Measurements from ENCODE around the gene ING5.

Gene ING5

DNA sequence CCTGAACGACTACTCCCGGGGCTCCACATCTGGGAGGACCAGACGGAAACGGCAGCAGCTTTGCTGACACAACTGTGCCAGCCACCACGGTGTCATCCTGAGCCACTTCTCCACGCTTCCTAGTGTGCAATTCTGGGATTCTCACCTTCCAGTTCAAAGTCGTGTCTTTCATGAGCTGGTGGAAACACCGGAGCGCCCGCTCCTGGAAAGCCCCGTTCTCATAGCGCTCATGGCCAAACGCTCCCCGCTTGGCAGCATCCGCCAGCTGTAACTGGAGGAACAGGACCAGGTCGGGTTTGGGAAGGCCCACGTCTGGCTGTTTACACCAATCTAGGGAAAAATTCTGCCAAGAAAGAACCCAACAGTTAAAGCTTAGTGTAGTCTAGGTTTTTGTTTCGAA lies 23.5 kb upstream of the ING5 start:
- H3K36me3 ChIP-seq (ENCODE audit: low read depth): peaks cover 68% of the 10 kb centered on the region

DNA sequence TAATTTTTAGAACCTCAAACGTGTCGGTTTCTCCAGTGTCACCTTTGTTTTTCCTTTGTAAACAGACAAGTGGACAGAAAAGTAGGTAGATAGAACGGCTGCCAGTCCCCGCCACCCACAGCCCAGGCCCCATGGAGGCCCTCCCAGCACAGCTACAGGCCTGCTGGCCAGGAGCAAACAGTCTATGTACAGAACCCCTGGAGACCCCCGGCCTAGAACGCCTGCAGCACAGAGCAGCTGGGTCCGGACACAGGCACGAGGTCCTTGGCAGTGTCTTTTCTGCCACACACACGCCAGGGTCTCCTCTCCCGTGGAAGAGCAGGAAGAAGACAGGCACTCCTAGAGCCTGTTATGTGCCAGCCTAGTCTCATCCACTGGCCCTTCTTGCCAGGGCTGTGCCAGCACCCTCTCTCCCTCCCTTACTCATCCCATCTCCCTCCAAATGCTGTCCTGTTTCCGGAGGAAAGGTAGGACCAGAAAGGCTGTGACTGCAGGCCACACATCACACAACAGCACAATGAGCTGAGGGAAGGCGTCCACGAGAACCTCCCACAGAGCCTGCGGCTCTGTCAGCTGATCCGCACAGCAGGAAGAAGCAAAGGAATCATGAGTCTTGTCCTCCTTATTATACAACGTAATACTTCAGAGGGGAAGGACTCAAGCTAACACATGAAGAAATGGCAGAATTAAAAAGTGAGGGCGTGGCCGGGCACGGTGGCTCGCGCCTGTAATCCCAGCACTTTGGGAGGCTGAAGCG lies 22.9 kb upstream of the ING5 start:
- Histone ChIP-seq H3K9me3 (ENCODE audit: severe bottlenecking) (no peaks in the 10 kb centered on the region), H3K27me3 (ENCODE audit: insufficient read depth, poor library complexity, severe bottlenecking) (no peaks in the 10 kb centered on the region), H3K36me3 (ENCODE audit: low read depth) (peaks cover 74% of the 10 kb centered on the region), H3K4me1 (ENCODE audit: insufficient read depth, poor library complexity, severe bottlenecking) (peaks cover 4% of the 10 kb centered on the region), H3K4me3 (ENCODE audit: severe bottlenecking) (no peak overlapping the region), H3K27ac (ENCODE audit: poor library complexity, severe bottlenecking) (no peak overlapping the region)
- DNase-seq (ENCODE audit: low spot score) (no peak), ATAC-seq (ENCODE audit: low read depth) (no peak)
- TF ChIP-seq, protein P1, sequence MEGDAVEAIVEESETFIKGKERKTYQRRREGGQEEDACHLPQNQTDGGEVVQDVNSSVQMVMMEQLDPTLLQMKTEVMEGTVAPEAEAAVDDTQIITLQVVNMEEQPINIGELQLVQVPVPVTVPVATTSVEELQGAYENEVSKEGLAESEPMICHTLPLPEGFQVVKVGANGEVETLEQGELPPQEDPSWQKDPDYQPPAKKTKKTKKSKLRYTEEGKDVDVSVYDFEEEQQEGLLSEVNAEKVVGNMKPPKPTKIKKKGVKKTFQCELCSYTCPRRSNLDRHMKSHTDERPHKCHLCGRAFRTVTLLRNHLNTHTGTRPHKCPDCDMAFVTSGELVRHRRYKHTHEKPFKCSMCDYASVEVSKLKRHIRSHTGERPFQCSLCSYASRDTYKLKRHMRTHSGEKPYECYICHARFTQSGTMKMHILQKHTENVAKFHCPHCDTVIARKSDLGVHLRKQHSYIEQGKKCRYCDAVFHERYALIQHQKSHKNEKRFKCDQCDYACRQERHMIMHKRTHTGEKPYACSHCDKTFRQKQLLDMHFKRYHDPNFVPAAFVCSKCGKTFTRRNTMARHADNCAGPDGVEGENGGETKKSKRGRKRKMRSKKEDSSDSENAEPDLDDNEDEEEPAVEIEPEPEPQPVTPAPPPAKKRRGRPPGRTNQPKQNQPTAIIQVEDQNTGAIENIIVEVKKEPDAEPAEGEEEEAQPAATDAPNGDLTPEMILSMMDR (IDR thresholded peaks at IDR 0.05; ENCODE audit: poor library complexity, severe bottlenecking): no peak

More for the DNA sequence above, 23.5 kb upstream of the ING5 start:
- no peak overlapping the region for H3K27ac ChIP-seq (ENCODE audit: poor library complexity, severe bottlenecking)
- no peak for ATAC-seq (ENCODE audit: low read depth)
- H3K27me3 ChIP-seq (ENCODE audit: insufficient read depth, poor library complexity, severe bottlenecking): no peaks in the 10 kb centered on the region
- no peaks in the 10 kb centered on the region for H3K9me3 ChIP-seq (ENCODE audit: severe bottlenecking)
- DNase-seq (ENCODE audit: low spot score): no peak
- H3K4me1 ChIP-seq (ENCODE audit: insufficient read depth, poor library complexity, severe bottlenecking): peaks cover 4% of the 10 kb centered on the region
- TF ChIP-seq, protein P1 (IDR thresholded peaks at IDR 0.05; ENCODE audit: poor library complexity, severe bottlenecking): no peak
- no peak overlapping the region for H3K4me3 ChIP-seq (ENCODE audit: severe bottlenecking)

DNA sequence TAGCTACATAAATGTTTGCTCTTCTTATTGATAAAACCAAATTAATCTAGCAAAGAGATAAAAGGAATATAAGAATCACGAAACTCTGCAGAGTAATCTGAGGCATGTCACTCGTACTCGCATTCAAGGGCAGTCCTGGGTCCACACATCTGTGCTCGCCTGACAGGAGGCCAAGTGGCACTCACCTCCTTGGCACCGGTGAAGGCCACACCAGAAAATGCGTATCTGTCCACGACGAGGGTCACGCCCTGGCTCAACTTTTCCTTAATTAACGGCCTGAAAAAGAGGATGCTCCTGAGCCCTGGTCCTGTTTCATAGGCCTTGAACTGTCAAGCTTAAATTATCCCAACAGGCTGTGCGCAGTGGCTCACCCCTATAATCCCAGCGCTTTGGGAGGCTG lies 21.8 kb upstream of the ING5 start:
- Histone ChIP-seq H3K9me3 (ENCODE audit: severe bottlenecking) (no peaks in the 10 kb centered on the region), H3K4me1 (ENCODE audit: insufficient read depth, poor library complexity, severe bottlenecking) (peaks cover 4% of the 10 kb centered on the region), H3K27me3 (ENCODE audit: insufficient read depth, poor library complexity, severe bottlenecking) (no peaks in the 10 kb centered on the region), H3K4me3 (ENCODE audit: severe bottlenecking) (no peak overlapping the region), H3K36me3 (ENCODE audit: low read depth) (peaks cover 85% of the 10 kb centered on the region), H3K27ac (ENCODE audit: poor library complexity, severe bottlenecking) (no peak overlapping the region)
- TF ChIP-seq, protein P1 (IDR thresholded peaks at IDR 0.05; ENCODE audit: poor library complexity, severe bottlenecking): no peak
- no peak for ATAC-seq (ENCODE audit: low read depth)
- no peak for DNase-seq (ENCODE audit: low spot score)

DNA sequence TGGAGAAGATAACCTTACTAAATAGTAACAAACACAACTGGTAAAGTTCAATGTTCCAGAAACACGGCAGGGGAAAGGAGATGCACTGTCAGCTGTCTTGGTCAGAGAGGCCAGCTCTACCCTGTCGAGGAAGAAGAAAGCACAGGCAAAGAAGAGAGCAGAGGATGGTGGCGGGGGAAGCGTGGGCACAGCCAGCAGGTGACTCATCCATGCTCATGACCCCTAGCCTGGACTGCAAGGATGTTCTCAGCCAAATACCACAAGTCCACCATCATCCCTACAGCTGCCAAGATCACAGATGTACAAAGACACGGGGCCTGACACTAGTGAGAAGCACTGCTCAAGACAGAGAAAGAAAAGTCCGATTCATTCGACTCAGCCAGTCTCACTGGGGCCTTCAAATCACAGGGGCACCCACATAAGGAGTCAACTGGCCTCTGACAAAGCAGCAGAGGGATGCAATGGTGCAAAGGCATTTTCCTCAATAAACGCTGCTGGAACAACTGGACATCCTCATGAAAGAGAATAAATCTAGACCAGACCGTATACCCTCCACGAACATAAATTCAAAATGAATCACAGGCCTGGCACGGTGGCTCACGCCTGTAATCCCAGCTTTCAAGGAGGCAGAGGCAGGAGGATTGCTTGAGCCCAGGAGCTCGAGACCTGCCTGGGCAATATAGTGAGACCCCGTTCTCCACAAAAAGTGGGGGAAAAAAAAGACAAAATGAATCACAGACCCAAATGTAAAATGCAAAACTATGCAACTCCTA lies 20.8 kb upstream of the ING5 start:
- Histone ChIP-seq H3K36me3 (ENCODE audit: low read depth) (peaks cover 92% of the 10 kb centered on the region), H3K4me1 (ENCODE audit: insufficient read depth, poor library complexity, severe bottlenecking) (peaks cover 4% of the 10 kb centered on the region), H3K4me3 (ENCODE audit: severe bottlenecking) (no peak overlapping the region), H3K27me3 (ENCODE audit: insufficient read depth, poor library complexity, severe bottlenecking) (no peaks in the 10 kb centered on the region), H3K27ac (ENCODE audit: poor library complexity, severe bottlenecking) (no peak overlapping the region), H3K9me3 (ENCODE audit: severe bottlenecking) (no peaks in the 10 kb centered on the region)
- DNase-seq (ENCODE audit: low spot score): no peak
- TF ChIP-seq, protein P1 (IDR thresholded peaks at IDR 0.05; ENCODE audit: poor library complexity, severe bottlenecking): no peak
- peak; percentile 65 for ATAC-seq (ENCODE audit: low read depth)

DNA sequence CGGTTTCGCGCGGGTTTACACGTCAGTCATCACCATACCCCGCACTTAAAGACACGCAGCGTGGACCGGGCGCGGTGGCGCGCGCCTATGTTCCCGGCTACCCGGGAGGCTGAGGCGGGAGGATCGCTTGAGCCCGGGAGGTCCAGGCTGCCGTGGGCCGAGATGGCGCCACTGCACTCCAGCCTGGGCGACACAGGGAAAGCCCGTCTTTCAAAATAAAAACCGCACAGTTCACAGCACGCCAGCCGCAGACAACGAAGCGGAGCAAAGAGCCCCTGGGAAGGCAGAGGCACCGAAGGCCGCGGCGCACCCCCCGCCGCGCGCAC lies 15.6 kb upstream of the ING5 start:
- Histone ChIP-seq H3K4me3 (ENCODE audit: severe bottlenecking) (peak overlapping the region; percentile 86), H3K27me3 (ENCODE audit: insufficient read depth, poor library complexity, severe bottlenecking) (no peaks in the 10 kb centered on the region), H3K4me1 (ENCODE audit: insufficient read depth, poor library complexity, severe bottlenecking) (peaks cover 6% of the 10 kb centered on the region), H3K27ac (ENCODE audit: poor library complexity, severe bottlenecking) (peak overlapping the region; percentile 67), H3K9me3 (ENCODE audit: severe bottlenecking) (no peaks in the 10 kb centered on the region), H3K36me3 (ENCODE audit: low read depth) (peaks cover 59% of the 10 kb centered on the region)
- DNase-seq (ENCODE audit: low spot score): no peak
- no peak; the same call in 2 of the 3 replicates for ATAC-seq (ENCODE audit: low read depth)
- TF ChIP-seq, protein P1 (IDR thresholded peaks at IDR 0.05; ENCODE audit: poor library complexity, severe bottlenecking): no peak

Data from RWPE2 (cell line).